A549 (cell line): ENCODE results near the gene PTCD2. TPM values are rescaled to one million over a fixed set of nuclear protein-coding genes. Genes with fewer than 3 reads are reported as not detected.

Experiments used
- ATAC-seq, 2 experiments: fragments of 200-7000 bp in 1 of 2; fragments of >200 bp in 1 of 2; cut with Nextera tagmentation in 1 of 2; cut with Tn5 transposase in 1 of 2; 3 replicates each; pipeline versions ENCODE4 v1.8.0 to v1.9.1; 2018 to 2020; ENCODE audit warnings: mild to moderate bottlenecking in 1 of 2, moderate library complexity in 1 of 2
- CTCF ChIA-PET: fragments of 300-600 bp; sonication (Branson Sonifier 250); formaldehyde crosslinking; extraction: SDS; loops from one replicate; lab custom pipeline; 2021; ENCODE audit warnings: antibody characterized with exemption, inconsistent platforms; lab: Yijun Ruan, JAX
- POLR2A ChIA-PET: fragments of 350-600 bp; formaldehyde crosslinking; extraction: SDS; loops from one replicate; lab custom pipeline; 2021; ENCODE audit warnings: antibody characterized with exemption, inconsistent platforms; lab: Yijun Ruan, JAX
- DNase-seq, 2 experiments: peaks; one replicate each; pipeline versions ENCODE4 v3.0.0 to v3.0.0-alpha.2; 2011 to 2016; ENCODE audit warnings: low read depth in 1 of 2, low spot score in 1 of 2
- FAIRE-seq: peaks from 2 replicates; lab custom pipeline; 2011; peaks lifted over from hg19 to GRCh38; lab: Jason Lieb, UNC
- H3K27ac ChIP-seq, 2 experiments: fragments of >200 bp; sonication (Bioruptor Twin); formaldehyde crosslinking; 3 replicates each; pipeline ENCODE4 v1.5.1; 2016 to 2017
- H3K4me1 ChIP-seq: fragments of >200 bp; sonication (Bioruptor Twin); formaldehyde crosslinking; 3 replicates; pipeline ENCODE4 v1.6.1; 2016
- H3K4me2 ChIP-seq: fragments of >200 bp; sonication (Bioruptor Twin); formaldehyde crosslinking; 3 replicates; pipeline ENCODE4 v1.6.1; 2016
- H3K4me3 ChIP-seq: fragments of >200 bp; sonication (Bioruptor Twin); formaldehyde crosslinking; 3 replicates; pipeline ENCODE4 v1.5.1; 2016
- H3K9me3 ChIP-seq: fragments of >200 bp; sonication (Bioruptor Twin); formaldehyde crosslinking; 3 replicates; pipeline ENCODE4 v1.6.1; 2016
- CEBPB ChIP-seq, 2 experiments: fragments of >200 bp in 1 of 2; sonication (Bioruptor Twin) in 1 of 2; formaldehyde crosslinking in 1 of 2; IDR thresholded peaks; 2 replicates each; pipeline ENCODE4 v1.6.1; 2012 to 2016
- CHD2 ChIP-seq: fragments of 150-350 bp; IDR thresholded peaks from 2 replicates; pipeline ENCODE4 v1.6.1; 2014; ENCODE audit warnings: low read length; ENCODE audit not compliant: partially characterized antibody
- CHD4 ChIP-seq: fragments of 200-600 bp; sonication (generic); IDR thresholded peaks from 2 replicates; pipeline ENCODE4 v1.6.1; 2016; ENCODE audit warnings: antibody characterized with exemption, mild to moderate bottlenecking, borderline replicate concordance
- E2F6 ChIP-seq: IDR thresholded peaks from 2 replicates; pipeline ENCODE4 v1.6.1; 2012; ENCODE audit warnings: low read depth, borderline replicate concordance
- ESRRA ChIP-seq: fragments of 150-350 bp; IDR thresholded peaks from 2 replicates; pipeline ENCODE4 v1.6.1; 2014; ENCODE audit warnings: mild to moderate bottlenecking, low read length, borderline replicate concordance
- FOSB ChIP-seq: fragments of 250-450 bp; sonication (Bioruptor Pico); IDR thresholded peaks from 2 replicates; pipeline ENCODE4 v1.5.0; 2020; ENCODE audit warnings: mild to moderate bottlenecking, moderate library complexity
- FOSL2 ChIP-seq, 2 experiments: fragments of 450-650 bp in 1 of 2; fragments of >200 bp in 1 of 2; sonication (Bioruptor Twin) in 1 of 2; formaldehyde crosslinking; IDR thresholded peaks; 2 replicates each; pipeline versions ENCODE4 v1.5.0 to v1.6.1; 2016 to 2020; ENCODE audit warnings: mild to moderate bottlenecking in 1 of 2, moderate library complexity in 1 of 2
- HMGXB4 ChIP-seq: fragments of 250-450 bp; sonication (Bioruptor Pico); IDR thresholded peaks from 2 replicates; pipeline ENCODE4 v1.5.0; 2021; ENCODE audit warnings: mild to moderate bottlenecking, moderate library complexity, borderline replicate concordance
- HOXB13 ChIP-seq: fragments of 250-450 bp; sonication (Bioruptor Pico); IDR thresholded peaks from 2 replicates; pipeline ENCODE4 v1.5.0; 2020; ENCODE audit warnings: low read depth, mild to moderate bottlenecking, moderate library complexity
- MAFK ChIP-seq: fragments of 450-650 bp; IDR thresholded peaks from 2 replicates; pipeline ENCODE4 v1.6.1; 2014; ENCODE audit not compliant: partially characterized antibody
- MAX ChIP-seq: IDR thresholded peaks from 2 replicates; pipeline ENCODE4 v1.6.1; 2012
- MYC ChIP-seq: IDR thresholded peaks from 2 replicates; pipeline ENCODE4 v1.6.1; 2012; ENCODE audit warnings: mild to moderate bottlenecking, inconsistent platforms, low read length, improper control_type of control experiment, borderline replicate concordance
- NPAS2 ChIP-seq: fragments of 250-450 bp; sonication (Bioruptor Pico); IDR thresholded peaks from 2 replicates; pipeline ENCODE4 v1.8.0; 2022; ENCODE audit warnings: mild to moderate bottlenecking, moderate library complexity, borderline replicate concordance
- NR3C1 ChIP-seq: fragments of >200 bp; sonication (Bioruptor Twin); formaldehyde crosslinking; IDR thresholded peaks from 3 replicates; pipeline ENCODE4 v1.6.1; 2017
- RAD21 ChIP-seq, 2 experiments: fragments of >200 bp in 1 of 2; sonication (Bioruptor Twin) in 1 of 2; formaldehyde crosslinking in 1 of 2; IDR thresholded peaks in 1 of 2; conservative IDR thresholded peaks in 1 of 2; 2 replicates in 1 of 2; 3 replicates in 1 of 2; pipeline ENCODE4 v1.6.1; 2012 to 2018; ENCODE audit warnings: inconsistent platforms in 1 of 2
- RARB ChIP-seq: fragments of 250-450 bp; sonication (Bioruptor Pico); IDR thresholded peaks from 2 replicates; pipeline ENCODE4 v1.8.0; 2021; ENCODE audit warnings: mild to moderate bottlenecking, moderate library complexity
- RCOR1 ChIP-seq: fragments of 150-350 bp; IDR thresholded peaks from 2 replicates; pipeline ENCODE4 v1.6.1; 2014; ENCODE audit warnings: antibody characterized with exemption, low read length, low read depth
- RNF2 ChIP-seq: fragments of 200-600 bp; sonication (generic); IDR thresholded peaks from 2 replicates; pipeline ENCODE4 v1.6.1; 2016; ENCODE audit warnings: low read depth, mild to moderate bottlenecking, antibody characterized with exemption, moderate library complexity, borderline replicate concordance
- SREBF2 ChIP-seq: fragments of 450-650 bp; IDR thresholded peaks from 2 replicates; pipeline ENCODE4 v1.6.1; 2014; ENCODE audit warnings: mild to moderate bottlenecking, moderate library complexity
- ZSCAN20 ChIP-seq: fragments of 250-450 bp; sonication (Bioruptor Pico); IDR thresholded peaks from 2 replicates; pipeline ENCODE4 v1.8.0; 2022; ENCODE audit warnings: mild to moderate bottlenecking, moderate library complexity
- WGBS: methylation state at CpG from one replicate; pipeline ENCODE4 v1.1.6; 2017; ENCODE audit errors: missing lambda C conversion rate; 5-methylcytosine and 5-hydroxymethylcytosine counted together
- polyA plus RNA-seq, 4 experiments: library from polyadenylated mRNA; depleted of rRNA in 3 of 4; stranded (reverse); fragments of >200 nt; fragmentation: RNase III in 1 of 4; extraction: RNeasy Plus Mini Kit Qiagen cat#74134 plus additional on column Dnase treatment in 1 of 4; gene quantifications; 2 replicates in 3 of 4; 3 replicates in 1 of 4; pipeline ENCODE4 v1.2.3, GENCODE V29; 2011 to 2017
- TF ChIP-seq, protein P1 (sequence below): IDR thresholded peaks from 2 replicates; pipeline ENCODE4 v1.6.1; 2012
- TF ChIP-seq, protein P2 (sequence below): fragments of >200 bp; sonication (Bioruptor Twin); formaldehyde crosslinking; IDR thresholded peaks from 3 replicates; pipeline ENCODE4 v1.6.1; 2016
- TF ChIP-seq, protein P3 (sequence below): fragments of >200 bp; sonication (Bioruptor Twin); formaldehyde crosslinking; IDR thresholded peaks from 3 replicates; pipeline ENCODE4 v1.5.1; 2016
- TF ChIP-seq, protein P4 (sequence below): fragments of 150-350 bp; IDR thresholded peaks from 2 replicates; pipeline ENCODE4 v1.6.1; 2014; ENCODE audit warnings: low read depth, mild to moderate bottlenecking, low read length

Gene PTCD2
- polyA plus RNA-seq, 2 of the 4 experiments (the other 2 are of a cell fraction): 13.2 to 31.1 TPM

DNA sequence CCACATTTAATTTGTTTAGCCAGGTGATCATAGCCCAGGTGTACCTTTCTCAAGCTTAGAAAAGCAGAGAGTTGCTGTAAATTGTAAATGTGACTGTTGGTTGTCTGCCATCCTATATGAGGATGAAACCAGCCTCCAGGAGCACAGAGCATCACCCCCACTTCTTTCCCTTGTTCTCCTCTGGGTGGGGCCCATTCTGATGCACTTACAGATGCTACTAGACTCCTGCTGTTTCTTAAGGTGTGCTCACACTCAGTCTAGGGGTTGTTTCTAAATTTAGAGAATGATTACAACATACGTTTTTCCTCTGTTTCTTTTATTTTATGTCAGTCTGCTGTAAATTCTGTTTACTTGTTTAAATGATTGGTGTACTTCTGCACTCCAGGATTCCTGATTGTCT, 10.5 kb downstream of the PTCD2 start:
- 80% methylated on average over 1 of the region's 1 CpG for WGBS
- POLR2A ChIA-PET: no interaction called here

GRCh38 chr5:72337159-72337558, 17.0 kb downstream of the PTCD2 start:
- CTCF ChIA-PET: interaction anchor here (0.6 to 1.6 kb wide), 3 partner anchors 19 to 1051 kb away, joined by 3 read pairs; no protein-coding TSS in a partner anchor
- TF ChIP-seq E2F6 (no peak), MYC (no peak), RCOR1 (no peak), NPAS2 (CRISPR knock-in tag) (no peak), CHD4 (no peak), HMGXB4 (no peak), ZSCAN20 (CRISPR knock-in tag) (no peak), NR3C1 (no peak), RNF2 (no peak)
- TF ChIP-seq, protein P1, sequence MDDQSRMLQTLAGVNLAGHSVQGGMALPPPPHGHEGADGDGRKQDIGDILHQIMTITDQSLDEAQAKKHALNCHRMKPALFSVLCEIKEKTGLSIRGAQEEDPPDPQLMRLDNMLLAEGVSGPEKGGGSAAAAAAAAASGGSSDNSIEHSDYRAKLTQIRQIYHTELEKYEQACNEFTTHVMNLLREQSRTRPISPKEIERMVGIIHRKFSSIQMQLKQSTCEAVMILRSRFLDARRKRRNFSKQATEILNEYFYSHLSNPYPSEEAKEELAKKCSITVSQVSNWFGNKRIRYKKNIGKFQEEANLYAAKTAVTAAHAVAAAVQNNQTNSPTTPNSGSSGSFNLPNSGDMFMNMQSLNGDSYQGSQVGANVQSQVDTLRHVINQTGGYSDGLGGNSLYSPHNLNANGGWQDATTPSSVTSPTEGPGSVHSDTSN: no peak
- TF ChIP-seq, protein P2, sequence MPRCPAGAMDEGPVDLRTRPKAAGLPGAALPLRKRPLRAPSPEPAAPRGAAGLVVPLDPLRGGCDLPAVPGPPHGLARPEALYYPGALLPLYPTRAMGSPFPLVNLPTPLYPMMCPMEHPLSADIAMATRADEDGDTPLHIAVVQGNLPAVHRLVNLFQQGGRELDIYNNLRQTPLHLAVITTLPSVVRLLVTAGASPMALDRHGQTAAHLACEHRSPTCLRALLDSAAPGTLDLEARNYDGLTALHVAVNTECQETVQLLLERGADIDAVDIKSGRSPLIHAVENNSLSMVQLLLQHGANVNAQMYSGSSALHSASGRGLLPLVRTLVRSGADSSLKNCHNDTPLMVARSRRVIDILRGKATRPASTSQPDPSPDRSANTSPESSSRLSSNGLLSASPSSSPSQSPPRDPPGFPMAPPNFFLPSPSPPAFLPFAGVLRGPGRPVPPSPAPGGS: no peak
- 100% methylated on average over 1 of the region's 1 CpG for WGBS
- H3K4me3 ChIP-seq: no peak overlapping the region
- H3K27ac ChIP-seq: no peak overlapping the region
- FAIRE-seq (no peak), ATAC-seq (no peak), DNase-seq (no peak)
- H3K9me3 ChIP-seq: no peaks in the 10 kb centered on the region
- POLR2A ChIA-PET: interaction anchor here (1.7 kb wide), 1 partner anchor 17 kb away, joined by 8 read pairs; the partner anchor contains the start of genes MRPS27 and PTCD2
- H3K4me1 ChIP-seq: 0 out of 3 replicates have a peak, but pooled peaks cover 4% of the 10 kb centered on the region
- no peak overlapping the region for H3K4me2 ChIP-seq

More for the DNA sequence above, 10.5 kb downstream of the PTCD2 start:
- Histone ChIP-seq H3K4me1 (peaks cover 16% of the 10 kb centered on the region), H3K4me3 (no peak overlapping the region), H3K9me3 (no peaks in the 10 kb centered on the region), H3K4me2 (no peak overlapping the region), H3K27ac (no peak overlapping the region)
- TF ChIP-seq RARB (no peak), FOSL2 (IDR thresholded peaks at IDR 0.05) (no peak), FOSL2 (CRISPR knock-in tag; IDR thresholded peaks at IDR 0.05) (no peak), FOSB (CRISPR knock-in tag) (no peak), MAFK (no peak), MAX (no peak), ESRRA (no peak), SREBF2 (no peak), RAD21 (conservative IDR thresholded peaks at IDR 0.05 in 1 of 2, IDR thresholded peaks at IDR 0.05 in 1 of 2) (no peak), HOXB13 (CRISPR knock-in tag) (no peak), CHD2 (no peak), CEBPB (IDR thresholded peaks at IDR 0.05) (no peak)
- TF ChIP-seq, protein P3, sequence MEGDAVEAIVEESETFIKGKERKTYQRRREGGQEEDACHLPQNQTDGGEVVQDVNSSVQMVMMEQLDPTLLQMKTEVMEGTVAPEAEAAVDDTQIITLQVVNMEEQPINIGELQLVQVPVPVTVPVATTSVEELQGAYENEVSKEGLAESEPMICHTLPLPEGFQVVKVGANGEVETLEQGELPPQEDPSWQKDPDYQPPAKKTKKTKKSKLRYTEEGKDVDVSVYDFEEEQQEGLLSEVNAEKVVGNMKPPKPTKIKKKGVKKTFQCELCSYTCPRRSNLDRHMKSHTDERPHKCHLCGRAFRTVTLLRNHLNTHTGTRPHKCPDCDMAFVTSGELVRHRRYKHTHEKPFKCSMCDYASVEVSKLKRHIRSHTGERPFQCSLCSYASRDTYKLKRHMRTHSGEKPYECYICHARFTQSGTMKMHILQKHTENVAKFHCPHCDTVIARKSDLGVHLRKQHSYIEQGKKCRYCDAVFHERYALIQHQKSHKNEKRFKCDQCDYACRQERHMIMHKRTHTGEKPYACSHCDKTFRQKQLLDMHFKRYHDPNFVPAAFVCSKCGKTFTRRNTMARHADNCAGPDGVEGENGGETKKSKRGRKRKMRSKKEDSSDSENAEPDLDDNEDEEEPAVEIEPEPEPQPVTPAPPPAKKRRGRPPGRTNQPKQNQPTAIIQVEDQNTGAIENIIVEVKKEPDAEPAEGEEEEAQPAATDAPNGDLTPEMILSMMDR: no peak
- TF ChIP-seq, protein P4, sequence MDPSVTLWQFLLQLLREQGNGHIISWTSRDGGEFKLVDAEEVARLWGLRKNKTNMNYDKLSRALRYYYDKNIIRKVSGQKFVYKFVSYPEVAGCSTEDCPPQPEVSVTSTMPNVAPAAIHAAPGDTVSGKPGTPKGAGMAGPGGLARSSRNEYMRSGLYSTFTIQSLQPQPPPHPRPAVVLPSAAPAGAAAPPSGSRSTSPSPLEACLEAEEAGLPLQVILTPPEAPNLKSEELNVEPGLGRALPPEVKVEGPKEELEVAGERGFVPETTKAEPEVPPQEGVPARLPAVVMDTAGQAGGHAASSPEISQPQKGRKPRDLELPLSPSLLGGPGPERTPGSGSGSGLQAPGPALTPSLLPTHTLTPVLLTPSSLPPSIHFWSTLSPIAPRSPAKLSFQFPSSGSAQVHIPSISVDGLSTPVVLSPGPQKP: no peak
- FAIRE-seq: no peak
- no peak for DNase-seq
- no peak for ATAC-seq
- CTCF ChIA-PET: no interaction called here
